Measurements from ENCODE around the gene GNPTG. TPM values are rescaled to one million over a fixed set of nuclear protein-coding genes. Genes with fewer than 3 reads are reported as not detected.

The GNPTG gene
- total RNA-seq, 2 experiments from 2014 or later: 27.6 to 32.0 TPM

- Mint-ChIP-seq H3K9me3 (no peaks in the 10 kb centered on the region), H3K27ac (no peak overlapping the region), H3K4me3 (no peak overlapping the region), H3K36me3 (ENCODE audit: low read depth) (peaks cover 29% of the 10 kb centered on the region), H3K27me3 (no peaks in the 10 kb centered on the region), H3K4me1 (ENCODE audit: low read depth) (peaks cover 13% of the 10 kb centered on the region)
- DNase-seq: no peak
- POLR2A ChIA-PET: no interaction called here
- H3K36me3 ChIP-seq (ENCODE audit: insufficient read depth, low read length): peaks cover 28% of the 10 kb centered on the region
- CTCF ChIA-PET: no interaction called here
- no peaks in the 10 kb centered on the region for H3K27me3 ChIP-seq (ENCODE audit: control insufficient read depth in 1 of 2, insufficient read depth in 2 of 2, low read length in 2 of 2)
- no peaks in the 10 kb centered on the region for H3K9me3 ChIP-seq (ENCODE audit: control insufficient read depth in 1 of 2, insufficient read depth in 1 of 2, low read length in 2 of 2)
- H3K4me3 ChIP-seq (ENCODE audit: low read length): no peak overlapping the region
- peaks cover 40% of the 10 kb centered on the region for H3K4me1 ChIP-seq (ENCODE audit: insufficient read depth, low read length)
- intact Hi-C loops (cut with DNase I, micrococcal nuclease): no loop called here
- TF ChIP-seq CTCF (IDR thresholded peaks at IDR 0.05): no peak
- ATAC-seq (ENCODE audit: poor library complexity): no peak
- no peak overlapping the region for H3K27ac ChIP-seq (ENCODE audit: low read depth in 1 of 2, low read length in 2 of 2)
Measured at GRCh38 chr16:1347962-1348361, 3.8 kb upstream of the GNPTG start.

GRCh38 chr16:1348441-1348840 is 3.3 kb upstream of the GNPTG start:
- Histone ChIP-seq H3K27me3 (ENCODE audit: control insufficient read depth in 1 of 2, insufficient read depth in 2 of 2, low read length in 2 of 2) (no peaks in the 10 kb centered on the region), H3K9me3 (ENCODE audit: control insufficient read depth in 1 of 2, insufficient read depth in 1 of 2, low read length in 2 of 2) (no peaks in the 10 kb centered on the region), H3K4me3 (ENCODE audit: low read length) (no peak overlapping the region), H3K27ac (ENCODE audit: low read depth in 1 of 2, low read length in 2 of 2) (no peak overlapping the region), H3K4me1 (ENCODE audit: insufficient read depth, low read length) (peaks cover 40% of the 10 kb centered on the region), H3K36me3 (ENCODE audit: insufficient read depth, low read length) (peaks cover 28% of the 10 kb centered on the region)
- Mint-ChIP-seq H3K4me1 (ENCODE audit: low read depth) (peaks cover 13% of the 10 kb centered on the region), H3K27me3 (no peaks in the 10 kb centered on the region), H3K9me3 (no peaks in the 10 kb centered on the region), H3K36me3 (ENCODE audit: low read depth) (peaks cover 25% of the 10 kb centered on the region), H3K27ac (no peak overlapping the region), H3K4me3 (no peak overlapping the region)
- no peak for ATAC-seq (ENCODE audit: poor library complexity)
- ChIA-PET CTCF (no interaction called here), POLR2A (no interaction called here)
- intact Hi-C loops (cut with DNase I, micrococcal nuclease): no loop called here
- TF ChIP-seq CTCF (IDR thresholded peaks at IDR 0.05): no peak
- no peak for DNase-seq

- Histone ChIP-seq H3K4me1 (ENCODE audit: insufficient read depth, low read length) (peaks cover 42% of the 10 kb centered on the region), H3K27ac (ENCODE audit: low read depth in 1 of 2, low read length in 2 of 2) (no peak overlapping the region), H3K36me3 (ENCODE audit: insufficient read depth, low read length) (peaks cover 28% of the 10 kb centered on the region), H3K27me3 (ENCODE audit: control insufficient read depth in 1 of 2, insufficient read depth in 2 of 2, low read length in 2 of 2) (no peaks in the 10 kb centered on the region), H3K4me3 (ENCODE audit: low read length) (no peak overlapping the region), H3K9me3 (ENCODE audit: control insufficient read depth in 1 of 2, insufficient read depth in 1 of 2, low read length in 2 of 2) (no peaks in the 10 kb centered on the region)
- ChIA-PET POLR2A (no interaction called here), CTCF (no interaction called here)
- peaks cover 25% of the 10 kb centered on the region for H3K36me3 Mint-ChIP-seq (ENCODE audit: low read depth)
- no peak for TF ChIP-seq CTCF (IDR thresholded peaks at IDR 0.05)
- H3K9me3 Mint-ChIP-seq: no peaks in the 10 kb centered on the region
- H3K27ac Mint-ChIP-seq: no peak overlapping the region
- no peak overlapping the region for H3K4me3 Mint-ChIP-seq
- intact Hi-C loops (cut with DNase I, micrococcal nuclease): no loop called here
- DNase-seq (no peak), ATAC-seq (ENCODE audit: poor library complexity) (no peak)
- peaks cover 16% of the 10 kb centered on the region for H3K4me1 Mint-ChIP-seq (ENCODE audit: low read depth)
- no peaks in the 10 kb centered on the region for H3K27me3 Mint-ChIP-seq
Measured at GRCh38 chr16:1348926-1349325, 2.8 kb upstream of the GNPTG start.
